Measurements from ENCODE around the gene PTP4A1. TPM values are rescaled to one million over a fixed set of nuclear protein-coding genes. Genes with fewer than 3 reads are reported as not detected.

The PTP4A1 gene
- total and polyA plus RNA-seq, 2 of the 13 experiments (the other 11 are each of a cell fraction or from before 2014, with no cell fraction given), result 141 to 376 TPM

DNA sequence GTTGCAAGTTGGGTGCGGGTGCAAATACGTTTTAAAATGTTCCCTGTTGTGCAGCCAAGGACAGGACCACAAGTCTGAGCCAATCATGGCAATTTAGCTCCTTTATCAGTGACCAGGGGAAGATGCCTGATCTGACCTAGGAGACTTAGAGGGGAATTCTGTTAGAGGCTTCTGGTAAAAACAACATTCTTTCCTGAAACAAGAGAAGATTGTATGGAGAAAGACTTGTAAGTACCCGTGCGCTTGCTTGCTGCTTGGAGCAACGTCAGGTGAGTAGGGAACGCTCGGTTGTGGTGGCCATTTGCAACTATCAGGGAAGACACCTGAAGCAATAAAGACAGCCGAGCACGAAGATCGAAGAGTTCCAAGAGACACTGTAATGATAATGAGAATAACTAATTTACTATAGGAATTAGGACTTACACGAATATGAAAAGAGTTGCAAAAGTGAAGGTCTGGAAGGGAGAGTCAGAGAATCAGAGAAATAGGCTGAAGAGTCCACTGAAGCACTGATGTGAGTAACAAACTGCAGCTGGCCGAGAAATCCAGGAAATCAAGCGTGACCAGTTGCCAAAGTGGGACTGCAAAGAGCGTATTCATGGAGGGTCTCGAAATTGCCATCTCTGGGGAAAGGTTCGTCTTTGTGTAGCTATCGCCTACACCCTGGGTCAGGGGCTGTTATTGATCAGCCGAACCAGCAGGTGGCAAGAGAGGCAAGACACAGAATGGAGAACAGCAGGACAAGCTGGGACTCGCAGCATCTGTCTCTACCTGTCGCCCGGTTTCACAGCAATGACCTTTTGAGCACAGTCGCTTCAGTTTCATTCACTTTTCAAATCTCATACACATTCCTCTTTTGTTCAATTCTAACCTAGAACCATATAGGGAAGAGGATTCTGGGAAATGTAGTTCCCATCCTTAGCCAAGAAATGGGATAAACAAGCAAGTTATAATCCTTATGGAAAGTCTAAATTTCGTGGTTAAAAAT lies 26.1 kb downstream of the PTP4A1 start (continued):
- TF ChIP-seq, protein P1, sequence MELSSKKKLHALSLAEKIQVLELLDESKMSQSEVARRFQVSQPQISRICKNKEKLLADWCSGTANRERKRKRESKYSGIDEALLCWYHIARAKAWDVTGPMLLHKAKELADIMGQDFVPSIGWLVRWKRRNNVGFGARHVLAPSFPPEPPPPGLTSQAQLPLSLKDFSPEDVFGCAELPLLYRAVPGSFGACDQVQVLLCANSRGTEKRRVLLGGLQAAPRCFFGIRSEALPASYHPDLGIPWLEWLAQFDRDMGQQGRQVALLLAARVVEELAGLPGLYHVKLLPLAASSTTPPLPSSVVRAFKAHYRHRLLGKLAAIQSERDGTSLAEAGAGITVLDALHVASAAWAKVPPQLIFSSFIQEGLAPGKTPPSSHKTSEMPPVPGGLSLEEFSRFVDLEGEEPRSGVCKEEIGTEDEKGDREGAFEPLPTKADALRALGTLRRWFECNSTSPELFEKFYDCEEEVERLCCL (CRISPR knock-in tag; IDR thresholded peaks at IDR 0.05; ENCODE audit: borderline replicate concordance), result no peak
- TF ChIP-seq, protein P2, sequence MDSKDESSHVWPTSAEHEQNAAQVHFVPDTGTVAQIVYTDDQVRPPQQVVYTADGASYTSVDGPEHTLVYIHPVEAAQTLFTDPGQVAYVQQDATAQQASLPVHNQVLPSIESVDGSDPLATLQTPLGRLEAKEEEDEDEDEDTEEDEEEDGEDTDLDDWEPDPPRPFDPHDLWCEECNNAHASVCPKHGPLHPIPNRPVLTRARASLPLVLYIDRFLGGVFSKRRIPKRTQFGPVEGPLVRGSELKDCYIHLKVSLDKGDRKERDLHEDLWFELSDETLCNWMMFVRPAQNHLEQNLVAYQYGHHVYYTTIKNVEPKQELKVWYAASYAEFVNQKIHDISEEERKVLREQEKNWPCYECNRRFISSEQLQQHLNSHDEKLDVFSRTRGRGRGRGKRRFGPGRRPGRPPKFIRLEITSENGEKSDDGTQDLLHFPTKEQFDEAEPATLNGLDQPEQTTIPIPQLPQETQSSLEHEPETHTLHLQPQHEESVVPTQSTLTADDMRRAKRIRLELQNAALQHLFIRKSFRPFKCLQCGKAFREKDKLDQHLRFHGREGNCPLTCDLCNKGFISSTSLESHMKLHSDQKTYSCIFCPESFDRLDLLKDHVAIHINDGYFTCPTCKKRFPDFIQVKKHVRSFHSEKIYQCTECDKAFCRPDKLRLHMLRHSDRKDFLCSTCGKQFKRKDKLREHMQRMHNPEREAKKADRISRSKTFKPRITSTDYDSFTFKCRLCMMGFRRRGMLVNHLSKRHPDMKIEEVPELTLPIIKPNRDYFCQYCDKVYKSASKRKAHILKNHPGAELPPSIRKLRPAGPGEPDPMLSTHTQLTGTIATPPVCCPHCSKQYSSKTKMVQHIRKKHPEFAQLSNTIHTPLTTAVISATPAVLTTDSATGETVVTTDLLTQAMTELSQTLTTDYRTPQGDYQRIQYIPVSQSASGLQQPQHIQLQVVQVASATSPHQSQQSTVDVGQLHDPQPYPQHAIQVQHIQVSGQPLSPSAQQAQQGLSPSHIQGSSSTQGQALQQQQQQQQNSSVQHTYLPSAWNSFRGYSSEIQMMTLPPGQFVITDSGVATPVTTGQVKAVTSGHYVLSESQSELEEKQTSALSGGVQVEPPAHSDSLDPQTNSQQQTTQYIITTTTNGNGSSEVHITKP (CRISPR knock-in tag; IDR thresholded peaks at IDR 0.05; ENCODE audit: low read depth), result 0 out of 2 replicates have a peak, but pooled peaks have one; percentile 53
- no peak for TF ChIP-seq ZNF17 (CRISPR knock-in tag; IDR thresholded peaks at IDR 0.05)
- TF ChIP-seq ZNF598 (CRISPR knock-in tag; IDR thresholded peaks at IDR 0.05; ENCODE audit: borderline replicate concordance), result no peak
- TF ChIP-seq, protein P3, sequence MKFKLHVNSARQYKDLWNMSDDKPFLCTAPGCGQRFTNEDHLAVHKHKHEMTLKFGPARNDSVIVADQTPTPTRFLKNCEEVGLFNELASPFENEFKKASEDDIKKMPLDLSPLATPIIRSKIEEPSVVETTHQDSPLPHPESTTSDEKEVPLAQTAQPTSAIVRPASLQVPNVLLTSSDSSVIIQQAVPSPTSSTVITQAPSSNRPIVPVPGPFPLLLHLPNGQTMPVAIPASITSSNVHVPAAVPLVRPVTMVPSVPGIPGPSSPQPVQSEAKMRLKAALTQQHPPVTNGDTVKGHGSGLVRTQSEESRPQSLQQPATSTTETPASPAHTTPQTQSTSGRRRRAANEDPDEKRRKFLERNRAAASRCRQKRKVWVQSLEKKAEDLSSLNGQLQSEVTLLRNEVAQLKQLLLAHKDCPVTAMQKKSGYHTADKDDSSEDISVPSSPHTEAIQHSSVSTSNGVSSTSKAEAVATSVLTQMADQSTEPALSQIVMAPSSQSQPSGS (CRISPR knock-in tag; IDR thresholded peaks at IDR 0.05), result peak; percentile 73; the same call in 1 of the 2 replicates
- TF ChIP-seq, protein P4, sequence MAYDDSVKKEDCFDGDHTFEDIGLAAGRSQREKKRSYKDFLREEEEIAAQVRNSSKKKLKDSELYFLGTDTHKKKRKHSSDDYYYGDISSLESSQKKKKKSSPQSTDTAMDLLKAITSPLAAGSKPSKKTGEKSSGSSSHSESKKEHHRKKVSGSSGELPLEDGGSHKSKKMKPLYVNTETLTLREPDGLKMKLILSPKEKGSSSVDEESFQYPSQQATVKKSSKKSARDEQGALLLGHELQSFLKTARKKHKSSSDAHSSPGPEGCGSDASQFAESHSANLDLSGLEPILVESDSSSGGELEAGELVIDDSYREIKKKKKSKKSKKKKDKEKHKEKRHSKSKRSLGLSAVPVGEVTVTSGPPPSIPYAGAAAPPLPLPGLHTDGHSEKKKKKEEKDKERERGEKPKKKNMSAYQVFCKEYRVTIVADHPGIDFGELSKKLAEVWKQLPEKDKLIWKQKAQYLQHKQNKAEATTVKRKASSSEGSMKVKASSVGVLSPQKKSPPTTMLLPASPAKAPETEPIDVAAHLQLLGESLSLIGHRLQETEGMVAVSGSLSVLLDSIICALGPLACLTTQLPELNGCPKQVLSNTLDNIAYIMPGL (CRISPR knock-in tag; IDR thresholded peaks at IDR 0.05; ENCODE audit: borderline replicate concordance in 1 of 2, low read depth in 1 of 2), result peak; percentile 79 to 96
- no peak for TF ChIP-seq NFIC (IDR thresholded peaks at IDR 0.05; ENCODE audit: low read length)
- TF ChIP-seq, protein P5, sequence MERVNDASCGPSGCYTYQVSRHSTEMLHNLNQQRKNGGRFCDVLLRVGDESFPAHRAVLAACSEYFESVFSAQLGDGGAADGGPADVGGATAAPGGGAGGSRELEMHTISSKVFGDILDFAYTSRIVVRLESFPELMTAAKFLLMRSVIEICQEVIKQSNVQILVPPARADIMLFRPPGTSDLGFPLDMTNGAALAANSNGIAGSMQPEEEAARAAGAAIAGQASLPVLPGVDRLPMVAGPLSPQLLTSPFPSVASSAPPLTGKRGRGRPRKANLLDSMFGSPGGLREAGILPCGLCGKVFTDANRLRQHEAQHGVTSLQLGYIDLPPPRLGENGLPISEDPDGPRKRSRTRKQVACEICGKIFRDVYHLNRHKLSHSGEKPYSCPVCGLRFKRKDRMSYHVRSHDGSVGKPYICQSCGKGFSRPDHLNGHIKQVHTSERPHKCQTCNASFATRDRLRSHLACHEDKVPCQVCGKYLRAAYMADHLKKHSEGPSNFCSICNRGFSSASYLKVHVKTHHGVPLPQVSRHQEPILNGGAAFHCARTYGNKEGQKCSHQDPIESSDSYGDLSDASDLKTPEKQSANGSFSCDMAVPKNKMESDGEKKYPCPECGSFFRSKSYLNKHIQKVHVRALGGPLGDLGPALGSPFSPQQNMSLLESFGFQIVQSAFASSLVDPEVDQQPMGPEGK (CRISPR knock-in tag; IDR thresholded peaks at IDR 0.05), result no peak
- TF ChIP-seq, protein P6, sequence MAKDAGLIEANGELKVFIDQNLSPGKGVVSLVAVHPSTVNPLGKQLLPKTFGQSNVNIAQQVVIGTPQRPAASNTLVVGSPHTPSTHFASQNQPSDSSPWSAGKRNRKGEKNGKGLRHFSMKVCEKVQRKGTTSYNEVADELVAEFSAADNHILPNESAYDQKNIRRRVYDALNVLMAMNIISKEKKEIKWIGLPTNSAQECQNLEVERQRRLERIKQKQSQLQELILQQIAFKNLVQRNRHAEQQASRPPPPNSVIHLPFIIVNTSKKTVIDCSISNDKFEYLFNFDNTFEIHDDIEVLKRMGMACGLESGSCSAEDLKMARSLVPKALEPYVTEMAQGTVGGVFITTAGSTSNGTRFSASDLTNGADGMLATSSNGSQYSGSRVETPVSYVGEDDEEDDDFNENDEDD (CRISPR knock-in tag; IDR thresholded peaks at IDR 0.05; ENCODE audit: borderline replicate concordance), result no peak; the same call in 1 of the 2 replicates
- peak; percentile 76; the same call in 1 of the 2 replicates for TF ChIP-seq KDM3A (CRISPR knock-in tag; IDR thresholded peaks at IDR 0.05; ENCODE audit: low read depth)
- TF ChIP-seq NR2C2 (CRISPR knock-in tag; IDR thresholded peaks at IDR 0.05; ENCODE audit: borderline replicate concordance), result peak; percentile 65; the same call in 1 of the 2 replicates
